GM18907 (cell line): ENCODE results near the gene CAPS.
A peak's percentile ranks its signal among the peaks of the same experiment; 100 is the strongest.

Experiments
- ATAC-seq: cut with Tn5 transposase; IDR thresholded peaks from one replicate; pipeline ENCODE4 v1.9.1; 2021; ENCODE audit warnings: mild to moderate bottlenecking, moderate library complexity; ENCODE audit not compliant: unreplicated experiment

Gene CAPS

GRCh38 chr19:5891938-5892771 is 21.9 kb upstream of the CAPS start:
- ATAC-seq = no peak

GRCh38 chr19:5892772-5893275 is 21.2 kb upstream of the CAPS start:
- no peak for ATAC-seq

- no peak for ATAC-seq
These were observed 20.7 kb upstream of the CAPS start for GRCh38 chr19:5893296-5893903.

- ATAC-seq = no peak
These were observed 19.9 kb upstream of the CAPS start for GRCh38 chr19:5893907-5894703.

- no peak for ATAC-seq
These were observed 19.2 kb upstream of the CAPS start for GRCh38 chr19:5894704-5895349.

GRCh38 chr19:5895409-5895808 is 18.6 kb upstream of the CAPS start:
- ATAC-seq = no peak

- ATAC-seq = no peak
These were observed 18.2 kb upstream of the CAPS start for GRCh38 chr19:5895890-5896289.

- no peak for ATAC-seq
These were observed 17.5 kb upstream of the CAPS start for GRCh38 chr19:5896365-5897076.

GRCh38 chr19:5897189-5897969 is 16.7 kb upstream of the CAPS start:
- ATAC-seq = no peak

- ATAC-seq = no peak
These were observed 14.1 kb upstream of the CAPS start for GRCh38 chr19:5899728-5900526.

GRCh38 chr19:5900976-5901375 is 13.1 kb upstream of the CAPS start:
- no peak for ATAC-seq

- ATAC-seq = no peak
These were observed 10.9 kb upstream of the CAPS start for GRCh38 chr19:5903056-5903623.

- peak; percentile 40 for ATAC-seq
These were observed 10.3 kb upstream of the CAPS start, which contains the start of gene NDUFA11 for GRCh38 chr19:5903624-5904351. TSS of gene NDUFA11 (minus strand) at chr19:5903790. CDS start at chr19:5903708, 82 bp downstream.

- peak; percentile 82 for ATAC-seq
These were observed 9.5 kb upstream of the CAPS start, which contains the start of gene VMAC for GRCh38 chr19:5904352-5905113. TSS of gene VMAC (plus strand) at chr19:5904872. CDS start at chr19:5904891, 19 bp downstream.

GRCh38 chr19:5905114-5905778 is 8.8 kb upstream of the CAPS start:
- no peak for ATAC-seq

- ATAC-seq = no peak
These were observed 6.8 kb upstream of the CAPS start for GRCh38 chr19:5907241-5907640.
